Measurements from ENCODE around the gene SEMA5B. TPM values are rescaled to one million over a fixed set of nuclear protein-coding genes. Genes with fewer than 3 reads are reported as not detected.
A peak's percentile ranks its signal among the peaks of the same experiment; 100 is the strongest.

The SEMA5B gene
- total RNA-seq, 4 donors from 2014 or later = 0.29 to 25.4 (median 4.5) TPM; not detected in 1

DNA sequence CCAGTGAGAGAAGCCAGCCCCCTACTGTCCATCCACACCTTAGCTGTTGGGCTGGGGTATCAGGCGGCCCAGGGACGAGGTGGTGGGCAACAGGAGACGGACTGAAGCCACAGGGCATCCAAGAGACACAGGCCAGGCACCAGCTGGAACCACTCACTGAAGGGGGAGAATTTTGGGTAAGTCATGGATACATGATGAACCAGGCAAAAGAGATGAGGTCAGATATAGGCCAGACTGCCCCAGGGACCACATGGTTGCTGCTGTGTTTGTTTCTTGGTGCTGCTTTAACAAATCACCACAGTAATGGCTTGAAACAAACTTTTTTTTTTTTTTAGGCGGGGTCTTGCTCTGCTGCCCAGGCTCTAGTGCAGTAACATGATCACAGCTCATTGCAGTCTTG, 66.4 kb downstream of the SEMA5B start:
- H3K4me3 ChIP-seq = no peak overlapping the region
- peaks cover 0 to 13% of the 10 kb centered on the region in 2 donors for H3K4me1 ChIP-seq
- H3K36me3 ChIP-seq = no peaks in the 10 kb centered on the region
- H3K27ac ChIP-seq = no peak overlapping the region
- TF ChIP-seq, protein P1, sequence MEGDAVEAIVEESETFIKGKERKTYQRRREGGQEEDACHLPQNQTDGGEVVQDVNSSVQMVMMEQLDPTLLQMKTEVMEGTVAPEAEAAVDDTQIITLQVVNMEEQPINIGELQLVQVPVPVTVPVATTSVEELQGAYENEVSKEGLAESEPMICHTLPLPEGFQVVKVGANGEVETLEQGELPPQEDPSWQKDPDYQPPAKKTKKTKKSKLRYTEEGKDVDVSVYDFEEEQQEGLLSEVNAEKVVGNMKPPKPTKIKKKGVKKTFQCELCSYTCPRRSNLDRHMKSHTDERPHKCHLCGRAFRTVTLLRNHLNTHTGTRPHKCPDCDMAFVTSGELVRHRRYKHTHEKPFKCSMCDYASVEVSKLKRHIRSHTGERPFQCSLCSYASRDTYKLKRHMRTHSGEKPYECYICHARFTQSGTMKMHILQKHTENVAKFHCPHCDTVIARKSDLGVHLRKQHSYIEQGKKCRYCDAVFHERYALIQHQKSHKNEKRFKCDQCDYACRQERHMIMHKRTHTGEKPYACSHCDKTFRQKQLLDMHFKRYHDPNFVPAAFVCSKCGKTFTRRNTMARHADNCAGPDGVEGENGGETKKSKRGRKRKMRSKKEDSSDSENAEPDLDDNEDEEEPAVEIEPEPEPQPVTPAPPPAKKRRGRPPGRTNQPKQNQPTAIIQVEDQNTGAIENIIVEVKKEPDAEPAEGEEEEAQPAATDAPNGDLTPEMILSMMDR (IDR thresholded peaks at IDR 0.05) = no peak
- TF ChIP-seq POLR2A (IDR thresholded peaks at IDR 0.05) = no peak
- H3K27me3 ChIP-seq = no peaks in the 10 kb centered on the region
- intact Hi-C loops (cut with DNase I; ENCODE audit: low total_unique reads) = no loop called here
- no peaks in the 10 kb centered on the region for H3K9me3 ChIP-seq
- DNase-seq = no peak

- Histone ChIP-seq H3K36me3 (no peaks in the 10 kb centered on the region), H3K9me3 (no peaks in the 10 kb centered on the region), H3K4me1 (peaks cover 0 to 13% of the 10 kb centered on the region in 2 donors), H3K27ac (no peak overlapping the region), H3K4me3 (no peak overlapping the region), H3K27me3 (no peaks in the 10 kb centered on the region)
- TF ChIP-seq POLR2A (IDR thresholded peaks at IDR 0.05) = no peak
- TF ChIP-seq, protein P1 (IDR thresholded peaks at IDR 0.05) = no peak
- DNase-seq = no peak
- intact Hi-C loops (cut with DNase I; ENCODE audit: low total_unique reads) = no loop called here
Observed at GRCh38 chr3:122960652-122961051, 66.9 kb downstream of the SEMA5B start.

- intact Hi-C loops (cut with DNase I; ENCODE audit: low total_unique reads) = no loop called here
- Histone ChIP-seq H3K27me3 (no peaks in the 10 kb centered on the region), H3K4me3 (no peak overlapping the region), H3K36me3 (no peaks in the 10 kb centered on the region), H3K9me3 (no peaks in the 10 kb centered on the region), H3K4me1 (peaks cover 0 to 13% of the 10 kb centered on the region in 2 donors), H3K27ac (no peak overlapping the region)
- TF ChIP-seq POLR2A (IDR thresholded peaks at IDR 0.05) = no peak
- TF ChIP-seq, protein P1 (IDR thresholded peaks at IDR 0.05) = no peak
- no peak for DNase-seq
Observed at GRCh38 chr3:122959339-122959738, 68.2 kb downstream of the SEMA5B start.

DNA sequence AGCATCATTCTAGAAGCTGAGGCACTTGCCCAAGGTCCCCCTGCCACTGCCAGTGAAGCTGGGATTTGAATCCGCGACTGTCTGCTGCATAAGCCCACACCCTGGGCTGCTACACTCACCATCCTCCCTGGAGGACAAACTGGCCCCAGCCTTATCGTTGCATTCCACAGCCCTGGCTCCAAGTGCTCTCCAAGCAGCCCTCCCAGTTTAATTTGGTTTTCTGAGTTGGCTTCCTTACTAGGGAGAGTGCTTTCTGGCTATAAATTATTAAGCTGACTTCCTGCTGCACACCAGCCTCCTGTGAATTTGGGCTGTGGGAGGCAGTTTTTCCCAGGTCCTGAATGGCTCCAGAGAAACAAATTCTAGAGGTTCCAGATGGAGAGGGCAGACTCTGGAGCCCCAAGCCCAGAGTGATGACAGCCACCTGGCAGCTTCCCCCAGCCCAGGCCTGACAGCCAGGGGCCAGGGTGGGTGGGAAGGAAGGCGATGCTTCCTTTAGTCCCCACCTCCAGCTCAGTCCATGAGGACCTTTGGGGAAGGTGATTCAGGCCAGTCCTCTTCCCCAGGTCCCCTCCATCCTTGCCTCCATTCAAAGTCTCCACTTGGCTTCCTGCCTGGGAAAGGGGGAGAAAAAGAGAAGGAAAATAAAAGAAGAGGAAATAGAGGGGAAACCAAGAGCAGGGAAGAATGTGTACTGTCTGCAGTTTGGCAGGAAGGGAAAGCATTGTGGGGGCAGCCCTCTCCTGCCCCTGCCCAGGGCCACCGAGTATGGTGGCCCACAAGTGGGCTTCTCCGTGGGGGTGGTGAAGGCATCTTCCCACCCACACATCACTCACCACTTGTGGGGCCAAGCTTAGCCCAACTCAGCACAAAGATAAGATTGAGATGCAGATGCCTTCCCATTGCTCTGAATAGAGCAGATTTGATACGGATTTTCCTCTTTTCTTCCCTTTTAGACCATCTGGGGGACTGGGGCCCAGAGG, 69.6 kb downstream of the SEMA5B start:
- intact Hi-C loops (cut with DNase I; ENCODE audit: low total_unique reads) = no loop called here
- H3K4me3 ChIP-seq = no peak overlapping the region
- no peaks in the 10 kb centered on the region for H3K27me3 ChIP-seq
- no peak for TF ChIP-seq POLR2A (IDR thresholded peaks at IDR 0.05)
- TF ChIP-seq, protein P1 (IDR thresholded peaks at IDR 0.05) = no peak
- peak overlapping the region in 1 of 2 donors; percentile 62 for H3K27ac ChIP-seq
- no peaks in the 10 kb centered on the region for H3K9me3 ChIP-seq
- no peaks in the 10 kb centered on the region for H3K36me3 ChIP-seq
- DNase-seq = peak in 1 of 2 donors; percentile 61
- H3K4me1 ChIP-seq = peaks cover 0 to 13% of the 10 kb centered on the region in 2 donors

Data from uterus (tissue), 4 donors.